ENCODE measurements around the gene STK25.

The STK25 gene

DNA sequence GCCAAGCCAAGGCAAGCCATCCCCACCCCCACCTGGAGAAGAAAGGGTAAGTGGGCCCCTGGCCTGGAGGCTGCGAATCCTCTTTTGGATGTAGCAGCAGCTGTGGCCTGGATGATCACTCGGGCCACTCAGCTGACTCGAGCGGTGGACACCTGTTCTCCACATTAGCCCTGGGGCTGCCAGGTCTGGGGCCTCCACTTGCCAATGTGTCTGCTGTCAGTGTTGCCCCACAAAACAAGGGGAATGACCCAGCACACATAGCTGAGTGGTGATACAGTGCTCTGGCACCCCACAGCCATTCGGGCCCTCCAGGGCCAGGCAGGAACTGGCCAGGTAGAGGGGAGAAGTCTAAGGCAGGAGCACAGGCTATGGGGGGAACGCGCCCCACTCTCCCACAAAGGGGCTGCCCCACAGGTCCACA lies 2.6 kb downstream of the STK25 start:
- Histone ChIP-seq H3K27me3 (ENCODE audit: low read length) (no peaks in the 10 kb centered on the region), H3F3A (ENCODE audit: insufficient read depth) (no peaks in the 10 kb centered on the region), H3K36me3 (ENCODE audit: low read length) (no peaks in the 10 kb centered on the region), H2AFZ (ENCODE audit: low read depth, low read length, severe bottlenecking) (no peak overlapping the region), H3K27ac (ENCODE audit: low read depth, low read length) (no peak overlapping the region), H3K9me2 (replicated peaks; ENCODE audit: insufficient read depth, low read length) (no peaks in the 10 kb centered on the region), H3K9me3 (ENCODE audit: insufficient read depth, low read length) (no peaks in the 10 kb centered on the region), H3K79me2 (ENCODE audit: insufficient read depth, low read length) (peaks cover 13% of the 10 kb centered on the region), H3K4me2 (ENCODE audit: low read depth, low read length, poor library complexity, severe bottlenecking) (no peak overlapping the region), H4K20me1 (ENCODE audit: low read depth, low read length) (no peaks in the 10 kb centered on the region), H3K4me3 (ENCODE audit: insufficient read depth, low read length, poor library complexity, severe bottlenecking) (no peak overlapping the region), H3K9ac (ENCODE audit: low read length) (no peak overlapping the region)
- TF ChIP-seq EZH2phosphoT487 (conservative IDR thresholded peaks at IDR 0.05; ENCODE audit: low read length) (no peak), CTCF (IDR thresholded peaks at IDR 0.05; ENCODE audit: insufficient read depth, low read length, poor library complexity, severe bottlenecking) (no peak)

DNA sequence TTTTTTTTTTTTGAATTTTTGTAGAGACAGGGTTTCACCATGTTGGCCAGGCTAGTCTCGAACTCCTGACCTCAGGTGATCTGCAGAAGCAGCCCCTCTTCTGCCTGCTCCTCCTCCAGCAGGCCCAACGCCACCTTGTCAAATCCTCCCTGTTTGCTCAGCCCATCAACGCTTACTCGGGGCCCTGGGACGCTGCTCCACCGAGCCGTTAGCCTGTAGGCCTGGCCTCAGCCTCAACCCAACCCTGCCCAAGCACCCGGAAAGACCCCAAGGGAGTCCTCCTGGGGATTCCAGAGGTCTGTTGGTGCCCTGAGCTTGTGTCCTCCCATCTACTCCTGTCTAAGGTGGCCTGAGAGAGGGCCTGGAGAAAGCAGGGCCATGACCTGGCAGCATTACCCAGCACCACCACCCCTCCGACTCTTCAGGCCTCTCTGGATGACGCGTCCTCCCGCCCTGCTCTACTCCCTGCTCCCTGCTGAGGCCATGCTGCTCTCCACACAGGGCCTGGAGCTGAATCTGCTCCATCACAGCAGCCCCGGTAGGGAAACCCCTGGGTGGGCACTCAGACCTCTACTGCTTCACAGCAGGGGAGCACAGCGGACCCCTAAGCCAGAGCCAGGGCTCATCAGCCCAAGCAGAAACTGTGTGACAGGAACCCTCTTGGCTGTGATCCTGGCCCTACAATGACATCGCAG lies 3.2 kb downstream of the STK25 start:
- H3K4me2 ChIP-seq (ENCODE audit: low read depth, low read length, poor library complexity, severe bottlenecking) = no peak overlapping the region
- no peaks in the 10 kb centered on the region for H3K27me3 ChIP-seq (ENCODE audit: low read length)
- no peaks in the 10 kb centered on the region for H3K9me3 ChIP-seq (ENCODE audit: insufficient read depth, low read length)
- no peaks in the 10 kb centered on the region for H3K9me2 ChIP-seq (replicated peaks; ENCODE audit: insufficient read depth, low read length)
- no peaks in the 10 kb centered on the region for H4K20me1 ChIP-seq (ENCODE audit: low read depth, low read length)
- H3F3A ChIP-seq (ENCODE audit: insufficient read depth) = no peaks in the 10 kb centered on the region
- H2AFZ ChIP-seq (ENCODE audit: low read depth, low read length, severe bottlenecking) = no peak overlapping the region
- no peak overlapping the region for H3K9ac ChIP-seq (ENCODE audit: low read length)
- H3K27ac ChIP-seq (ENCODE audit: low read depth, low read length) = no peak overlapping the region
- peaks cover 13% of the 10 kb centered on the region for H3K79me2 ChIP-seq (ENCODE audit: insufficient read depth, low read length)
- H3K36me3 ChIP-seq (ENCODE audit: low read length) = no peaks in the 10 kb centered on the region
- H3K4me3 ChIP-seq (ENCODE audit: insufficient read depth, low read length, poor library complexity, severe bottlenecking) = no peak overlapping the region
- TF ChIP-seq EZH2phosphoT487 (conservative IDR thresholded peaks at IDR 0.05; ENCODE audit: low read length) = no peak
- no peak for TF ChIP-seq CTCF (IDR thresholded peaks at IDR 0.05; ENCODE audit: insufficient read depth, low read length, poor library complexity, severe bottlenecking)

DNA sequence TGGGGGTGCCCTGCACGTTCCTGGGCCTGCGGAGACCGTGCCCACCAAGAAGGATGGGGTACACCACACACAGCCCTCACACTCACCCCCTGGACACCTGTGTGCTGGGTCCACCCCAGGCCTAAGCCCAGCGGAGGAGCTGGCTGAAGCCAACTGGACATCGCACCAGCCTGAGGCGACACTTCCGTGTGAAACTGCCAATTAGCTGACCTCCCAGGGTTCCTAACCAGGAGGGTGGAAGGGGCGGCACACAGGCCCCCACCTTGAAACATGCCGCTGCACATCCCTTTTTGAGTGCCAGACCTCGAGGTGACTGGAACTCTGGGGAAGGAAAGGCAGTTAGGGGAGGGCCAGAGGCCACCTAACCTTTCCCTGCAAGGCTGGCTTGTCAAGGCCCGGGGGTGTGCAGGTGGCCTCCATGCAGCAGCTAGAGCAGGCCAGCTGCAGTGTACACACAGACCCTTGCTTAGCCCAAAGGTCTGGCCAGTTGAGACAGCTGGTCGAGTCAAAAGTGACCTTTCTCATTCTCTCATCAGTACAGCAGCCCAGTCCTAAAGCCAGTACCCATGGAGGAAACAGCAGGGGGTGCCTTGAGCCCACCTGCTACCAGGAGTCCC lies 4.5 kb downstream of the STK25 start:
- H3K4me2 ChIP-seq (ENCODE audit: low read depth, low read length, poor library complexity, severe bottlenecking) = no peak overlapping the region
- TF ChIP-seq CTCF (IDR thresholded peaks at IDR 0.05; ENCODE audit: insufficient read depth, low read length, poor library complexity, severe bottlenecking) = no peak
- no peak for TF ChIP-seq EZH2phosphoT487 (conservative IDR thresholded peaks at IDR 0.05; ENCODE audit: low read length)
- H2AFZ ChIP-seq (ENCODE audit: low read depth, low read length, severe bottlenecking) = no peak overlapping the region
- H3K27ac ChIP-seq (ENCODE audit: low read depth, low read length) = no peak overlapping the region
- H3K9me3 ChIP-seq (ENCODE audit: insufficient read depth, low read length) = no peaks in the 10 kb centered on the region
- H4K20me1 ChIP-seq (ENCODE audit: low read depth, low read length) = no peaks in the 10 kb centered on the region
- peaks cover 13% of the 10 kb centered on the region for H3K79me2 ChIP-seq (ENCODE audit: insufficient read depth, low read length)
- H3K9ac ChIP-seq (ENCODE audit: low read length) = no peak overlapping the region
- no peaks in the 10 kb centered on the region for H3K9me2 ChIP-seq (replicated peaks; ENCODE audit: insufficient read depth, low read length)
- H3F3A ChIP-seq (ENCODE audit: insufficient read depth) = no peaks in the 10 kb centered on the region
- H3K36me3 ChIP-seq (ENCODE audit: low read length) = no peaks in the 10 kb centered on the region
- no peak overlapping the region for H3K4me3 ChIP-seq (ENCODE audit: insufficient read depth, low read length, poor library complexity, severe bottlenecking)
- H3K27me3 ChIP-seq (ENCODE audit: low read length) = no peaks in the 10 kb centered on the region
